Small intestine (tissue), 7 donors: ENCODE data around the gene CD74. TPM values are rescaled to one million over a fixed set of nuclear protein-coding genes. Genes with fewer than 3 reads are reported as not detected.

ENCODE experiments used
- DNase-seq, 2 donors: peaks; one replicate each; pipeline versions ENCODE4 v3.0.0 to v3.0.0-alpha.2; 2013
- FAIRE-seq: peaks from 2 replicates; lab custom pipeline; 2012; peaks lifted over from hg19 to GRCh38; lab: Jason Lieb, UNC
- H3K27ac ChIP-seq, 3 donors: one replicate each; pipeline ENCODE4 v1.5.1; 2013; ENCODE audit warnings: low read length in 2 of 3, mild to moderate bottlenecking in 2 of 3, control low read depth in 1 of 3, inconsistent platforms in 1 of 3, low read depth in 1 of 3, moderate library complexity in 1 of 3
- H3K27me3 ChIP-seq, 3 donors: one replicate each; pipeline ENCODE4 v1.6.1; 2013; ENCODE audit warnings: low read length in 3 of 3, inconsistent platforms in 1 of 3; ENCODE audit not compliant: control insufficient read depth in 3 of 3, insufficient read depth in 3 of 3
- H3K36me3 ChIP-seq, 3 donors: one replicate each; pipeline ENCODE4 v1.6.1; 2013; ENCODE audit warnings: low read length in 3 of 3, inconsistent platforms in 1 of 3, low read depth in 1 of 3, mild to moderate bottlenecking in 1 of 3, moderate library complexity in 1 of 3; ENCODE audit not compliant: control insufficient read depth in 3 of 3, insufficient read depth in 2 of 3
- H3K4me1 ChIP-seq, 3 donors: one replicate each; pipeline ENCODE4 v1.6.1; 2013; ENCODE audit warnings: low read length in 2 of 3, inconsistent platforms in 1 of 3, low read depth in 1 of 3, mild to moderate bottlenecking in 1 of 3, moderate library complexity in 1 of 3; ENCODE audit not compliant: control insufficient read depth in 3 of 3, insufficient read depth in 2 of 3
- H3K4me3 ChIP-seq, 3 donors: one replicate each; pipeline ENCODE4 v1.5.1; 2013; ENCODE audit warnings: low read length in 3 of 3, control low read depth in 1 of 3, inconsistent platforms in 1 of 3, low read depth in 1 of 3, mild to moderate bottlenecking in 1 of 3, moderate library complexity in 1 of 3
- H3K9me3 ChIP-seq, 2 donors: one replicate each; pipeline ENCODE4 v1.6.1; 2013; ENCODE audit warnings: low read depth in 1 of 2, low read length in 1 of 2; ENCODE audit not compliant: control insufficient read depth in 2 of 2, insufficient read depth in 1 of 2
- WGBS, 3 donors: extraction: QIAGEN DNeasy Blood & Tissue Kit; methylation state at CpG; one replicate each; pipeline ENCODE4 v1.1.7; 2013; 5-methylcytosine and 5-hydroxymethylcytosine counted together
- polyA plus RNA-seq, 4 donors: library from polyadenylated mRNA; stranded (reverse) in 3 of 4; unstranded in 1 of 4; fragments of 200-250 nt in 3 of 4; fragments of 120-200 nt in 1 of 4; gene quantifications; one replicate each; pipeline versions ENCODE4 v1.2.1 to v1.2.3, GENCODE V29; 2013
- donor health status: healthy with polysubstance abuse.
- donor health status: control.
- donor health status: control.
- donor health status: Bipolar disorder and iron deficiency.
- donor health status: healthy.

CD74 gene
- polyA plus RNA-seq, 4 donors, result 288 to 939 (median 754) TPM

- H3K36me3 ChIP-seq, result peaks cover 17 to 95% (median 20%) of the 10 kb centered on the region in 3 donors
Measured at GRCh38 chr5:150393096-150393645, 19.5 kb downstream of the CD74 start.

GRCh38 chr5:150392680-150393079 is 20.0 kb downstream of the CD74 start:
- WGBS, 3 donors, result 92 to 95% (median 93%) methylated on average over 6 to 7 of the region's 7 CpGs
- no peak for DNase-seq
- H3K36me3 ChIP-seq, result peaks cover 19 to 95% (median 20%) of the 10 kb centered on the region in 3 donors
- no peak overlapping the region for H3K27ac ChIP-seq
- H3K27me3 ChIP-seq, result no peaks in the 10 kb centered on the region
- H3K4me3 ChIP-seq, result no peak overlapping the region
- FAIRE-seq, result no peak
- H3K4me1 ChIP-seq, result no peaks in the 10 kb centered on the region
- H3K9me3 ChIP-seq, result no peaks in the 10 kb centered on the region

More at GRCh38 chr5:150393096-150393645, 19.5 kb downstream of the CD74 start:
- FAIRE-seq (no peak), DNase-seq (no peak)
- WGBS, 3 donors, result 84 to 85% (median 84%) methylated on average over 3 of the region's 3 CpGs
- H3K4me3 ChIP-seq, result no peak overlapping the region
- no peaks in the 10 kb centered on the region for H3K9me3 ChIP-seq
- no peak overlapping the region for H3K27ac ChIP-seq
- H3K4me1 ChIP-seq, result no peaks in the 10 kb centered on the region
- no peaks in the 10 kb centered on the region for H3K27me3 ChIP-seq

GRCh38 chr5:150391986-150392385 is 20.7 kb downstream of the CD74 start:
- Histone ChIP-seq H3K4me1 (no peaks in the 10 kb centered on the region), H3K27me3 (no peaks in the 10 kb centered on the region), H3K4me3 (no peak overlapping the region), H3K27ac (no peak overlapping the region), H3K36me3 (peaks cover 19 to 94% (median 20%) of the 10 kb centered on the region in 3 donors), H3K9me3 (no peaks in the 10 kb centered on the region)
- FAIRE-seq (no peak), DNase-seq (no peak)
- 93 to 98% (median 94%) methylated on average over 3 of the region's 3 CpGs for WGBS, 3 donors

GRCh38 chr5:150391064-150391834 is 21.5 kb downstream of the CD74 start:
- no peaks in the 10 kb centered on the region for H3K4me1 ChIP-seq
- no peak for DNase-seq
- peaks cover 16 to 94% (median 24%) of the 10 kb centered on the region in 3 donors for H3K36me3 ChIP-seq
- no peak overlapping the region for H3K27ac ChIP-seq
- FAIRE-seq, result no peak
- no peaks in the 10 kb centered on the region for H3K9me3 ChIP-seq
- H3K4me3 ChIP-seq, result no peak overlapping the region
- no peaks in the 10 kb centered on the region for H3K27me3 ChIP-seq
- 91 to 98% (median 93%) methylated on average over 13 of the region's 13 CpGs for WGBS, 3 donors

- no peak overlapping the region for H3K27ac ChIP-seq
- FAIRE-seq (no peak), DNase-seq (no peak)
- H3K36me3 ChIP-seq, result peaks cover 16 to 93% (median 23%) of the 10 kb centered on the region in 3 donors
- H3K9me3 ChIP-seq, result no peaks in the 10 kb centered on the region
- no peak overlapping the region for H3K4me3 ChIP-seq
- no peaks in the 10 kb centered on the region for H3K27me3 ChIP-seq
- WGBS, 3 donors, result 82 to 89% (median 85%) methylated on average over 13 of the region's 13 CpGs
- H3K4me1 ChIP-seq, result no peaks in the 10 kb centered on the region
Measured at GRCh38 chr5:150389531-150390266, 23.0 kb downstream of the CD74 start.

GRCh38 chr5:150386024-150386855 is 26.5 kb downstream of the CD74 start:
- Histone ChIP-seq H3K9me3 (no peaks in the 10 kb centered on the region), H3K27me3 (no peaks in the 10 kb centered on the region), H3K27ac (no peak overlapping the region), H3K4me1 (no peaks in the 10 kb centered on the region), H3K4me3 (no peak overlapping the region), H3K36me3 (peaks cover 7 to 93% (median 30%) of the 10 kb centered on the region in 3 donors)
- FAIRE-seq, result no peak
- WGBS, 3 donors, result 84 to 90% (median 89%) methylated on average over 15 of the region's 15 CpGs
- no peak for DNase-seq

GRCh38 chr5:150384701-150385100 is 28.0 kb downstream of the CD74 start:
- WGBS, 3 donors, result 94 to 97% (median 97%) methylated on average over 5 of the region's 5 CpGs
- no peak overlapping the region for H3K4me3 ChIP-seq
- no peak for FAIRE-seq
- H3K27me3 ChIP-seq, result no peaks in the 10 kb centered on the region
- no peaks in the 10 kb centered on the region for H3K9me3 ChIP-seq
- no peaks in the 10 kb centered on the region for H3K4me1 ChIP-seq
- DNase-seq, result no peak
- no peak overlapping the region for H3K27ac ChIP-seq
- H3K36me3 ChIP-seq, result peaks cover 10 to 93% (median 29%) of the 10 kb centered on the region in 3 donors
